Adrenal gland (tissue), 5 donors: Measurements from ENCODE around the gene TPO.

Experiments used
- POLR2A ChIP-seq, 2 donors: fragments of 450-650 bp; IDR thresholded peaks; one replicate each; pipeline ENCODE4 v1.6.1; 2017; ENCODE audit warnings: antibody characterized with exemption in 2 of 2, mild to moderate bottlenecking in 2 of 2, moderate library complexity in 1 of 2
- TF ChIP-seq, protein P1 (sequence below), 6 experiments: fragments of 450-650 bp in 4 of 6; fragments of 200-600 bp in 2 of 6; sonication (generic) in 1 of 6; IDR thresholded peaks; 1 replicate in 5 of 6; 2 replicates in 1 of 6; pipeline versions ENCODE4 v1.5.1 to v1.8.0; 2016 to 2021; ENCODE audit warnings: antibody characterized with exemption in 6 of 6, mild to moderate bottlenecking in 2 of 6, moderate library complexity in 1 of 6
- donor health status: DM: no; HTN: no; CAD: no.

DNA sequence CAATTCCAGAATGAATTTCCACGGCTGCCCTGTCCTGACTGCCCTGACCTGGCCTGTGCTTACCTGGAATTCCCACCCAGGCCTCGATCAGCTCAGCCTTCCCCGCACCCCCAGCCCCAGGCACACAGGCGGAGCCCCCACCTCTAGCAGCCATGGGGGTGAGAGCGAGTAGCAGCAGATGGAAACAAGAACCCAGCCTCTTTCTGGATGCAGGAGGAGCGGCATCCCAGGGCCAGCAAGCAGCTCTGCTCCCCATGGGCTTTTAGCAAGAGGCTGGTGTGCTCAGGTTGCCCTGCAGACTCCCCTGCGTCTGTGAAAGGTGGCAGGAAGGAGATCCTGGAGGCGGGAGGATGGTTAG, 101.8 kb downstream of the TPO start:
- TF ChIP-seq, protein P1, sequence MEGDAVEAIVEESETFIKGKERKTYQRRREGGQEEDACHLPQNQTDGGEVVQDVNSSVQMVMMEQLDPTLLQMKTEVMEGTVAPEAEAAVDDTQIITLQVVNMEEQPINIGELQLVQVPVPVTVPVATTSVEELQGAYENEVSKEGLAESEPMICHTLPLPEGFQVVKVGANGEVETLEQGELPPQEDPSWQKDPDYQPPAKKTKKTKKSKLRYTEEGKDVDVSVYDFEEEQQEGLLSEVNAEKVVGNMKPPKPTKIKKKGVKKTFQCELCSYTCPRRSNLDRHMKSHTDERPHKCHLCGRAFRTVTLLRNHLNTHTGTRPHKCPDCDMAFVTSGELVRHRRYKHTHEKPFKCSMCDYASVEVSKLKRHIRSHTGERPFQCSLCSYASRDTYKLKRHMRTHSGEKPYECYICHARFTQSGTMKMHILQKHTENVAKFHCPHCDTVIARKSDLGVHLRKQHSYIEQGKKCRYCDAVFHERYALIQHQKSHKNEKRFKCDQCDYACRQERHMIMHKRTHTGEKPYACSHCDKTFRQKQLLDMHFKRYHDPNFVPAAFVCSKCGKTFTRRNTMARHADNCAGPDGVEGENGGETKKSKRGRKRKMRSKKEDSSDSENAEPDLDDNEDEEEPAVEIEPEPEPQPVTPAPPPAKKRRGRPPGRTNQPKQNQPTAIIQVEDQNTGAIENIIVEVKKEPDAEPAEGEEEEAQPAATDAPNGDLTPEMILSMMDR (IDR thresholded peaks at IDR 0.05): no peak
- TF ChIP-seq POLR2A (IDR thresholded peaks at IDR 0.05): no peak
